ENCODE measurements around the gene WDR38.

- TF ChIP-seq POLR2AphosphoS5 (IDR thresholded peaks at IDR 0.05) = no peak
- TF ChIP-seq CTCF (IDR thresholded peaks at IDR 0.05) = no peak
Observed at GRCh38 chr9:124835026-124835557, 18.2 kb upstream of the WDR38 start.

Data from breast epithelium (tissue), 3 donors.